B cell (primary cell): ENCODE measurements around the gene SP9. TPM values are rescaled to one million over a fixed set of nuclear protein-coding genes. Genes with fewer than 3 reads are reported as not detected.

ENCODE experiments used
- ATAC-seq: fragments of 200-7000 bp; cut with Tn5 transposase; one replicate; pipeline ENCODE4 v1.10.0; 2021; ENCODE audit warnings: low read depth, mild to moderate bottlenecking, moderate number of reproducible peaks, moderate library complexity
- CTCF ChIA-PET: fragments of 350-600 bp; sonication (Branson Sonifier 250); formaldehyde crosslinking; loops from one replicate; lab custom pipeline; 2021; ENCODE audit warnings: antibody characterized with exemption, inconsistent platforms; lab: Charles Lee
- POLR2A ChIA-PET: fragments of 350-600 bp; sonication (Branson Sonifier 250); formaldehyde crosslinking; loops from one replicate; lab custom pipeline; 2021; ENCODE audit warnings: antibody characterized with exemption; lab: Charles Lee
- DNase-seq: peaks from one replicate; pipeline ENCODE4 v3.0.0; 2013
- H2AFZ ChIP-seq: 2 replicates; pipeline ENCODE4 v1.6.1; 2012; ENCODE audit warnings: mild to moderate bottlenecking, low read depth, low read length; ENCODE audit not compliant: insufficient read depth, poor library complexity, severe bottlenecking
- H3K27ac ChIP-seq, 2 donors: 1 replicate in 1 of 2; 2 replicates in 1 of 2; pipeline ENCODE4 v1.5.1; 2012 to 2013; ENCODE audit warnings: low read length in 2 of 2, mild to moderate bottlenecking in 2 of 2, moderate library complexity in 1 of 2
- H3K27me3 ChIP-seq, 4 experiments: fragments of 200-600 bp in 1 of 4; sonication (generic) in 1 of 4; replicated peaks in 1 of 4; 1 replicate in 2 of 4; 2 replicates in 2 of 4; pipeline versions ENCODE4 v1.6.1 to v1.7.0; 2013 to 2016; ENCODE audit warnings: low read length in 3 of 4, mild to moderate bottlenecking in 2 of 4, mixed read lengths in 1 of 4, moderate library complexity in 1 of 4; ENCODE audit not compliant: insufficient read depth in 4 of 4, control insufficient read depth in 3 of 4; ENCODE audit errors: control extremely low read depth in 1 of 4
- H3K36me3 ChIP-seq, 2 experiments: replicated peaks in 1 of 2; 1 replicate in 1 of 2; 2 replicates in 1 of 2; pipeline versions ENCODE4 v1.6.1 to v1.7.1; 2013; ENCODE audit warnings: low read length in 1 of 2; ENCODE audit not compliant: insufficient read depth in 2 of 2, control insufficient read depth in 1 of 2; ENCODE audit errors: control extremely low read depth in 1 of 2, extremely low read depth in 1 of 2
- H3K4me1 ChIP-seq, 2 donors: fragments of 200-600 bp in 1 of 2; sonication (generic) in 1 of 2; 1 replicate in 1 of 2; 2 replicates in 1 of 2; pipeline versions ENCODE4 v1.5.1 to v1.6.1; 2013 to 2017; ENCODE audit warnings: low read length in 2 of 2; ENCODE audit not compliant: control insufficient read depth in 2 of 2, insufficient read depth in 2 of 2
- H3K4me2 ChIP-seq: replicated peaks from 2 replicates; pipeline ENCODE3; 2012; ENCODE audit warnings: mild to moderate bottlenecking, low read depth, low read length; ENCODE audit not compliant: poor library complexity, severe bottlenecking
- H3K4me3 ChIP-seq, 5 experiments: fragments of 200-600 bp in 1 of 5; sonication (generic) in 1 of 5; 1 replicate in 3 of 5; 2 replicates in 2 of 5; pipeline versions ENCODE4 v1.5.1 to v1.7.0; 2011 to 2016; ENCODE audit warnings: low read length in 4 of 5, mild to moderate bottlenecking in 4 of 5, low read depth in 2 of 5, control low read depth in 1 of 5, moderate library complexity in 1 of 5; ENCODE audit not compliant: insufficient read depth in 1 of 5; ENCODE audit errors: control extremely low read depth in 1 of 5, extremely low read depth in 1 of 5
- H3K79me2 ChIP-seq: fragments of 200-600 bp; sonication (generic); one replicate; pipeline ENCODE4 v1.6.0; 2016; ENCODE audit warnings: low read length; ENCODE audit not compliant: control insufficient read depth, insufficient read depth
- H3K9ac ChIP-seq: fragments of 200-600 bp; sonication (generic); 2 replicates; pipeline ENCODE4 v1.6.1; 2017; ENCODE audit warnings: mild to moderate bottlenecking, low read length, moderate library complexity
- H3K9me3 ChIP-seq, 3 donors: one replicate each; pipeline versions ENCODE4 v1.6.1 to v1.7.1; 2013; ENCODE audit warnings: low read length in 2 of 3; ENCODE audit not compliant: control insufficient read depth in 2 of 3, insufficient read depth in 1 of 3; ENCODE audit errors: control extremely low read depth in 1 of 3
- H4K20me1 ChIP-seq: 2 replicates; pipeline ENCODE4 v1.6.0; 2012; ENCODE audit warnings: mild to moderate bottlenecking, low read length; ENCODE audit not compliant: insufficient read depth, control insufficient read depth, poor library complexity, severe bottlenecking
- H3K27ac Mint-ChIP-seq: one replicate; pipeline ENCODE4 v1.8.0; 2021; ENCODE audit warnings: mixed read lengths
- H3K27me3 Mint-ChIP-seq: one replicate; pipeline ENCODE4 v1.8.0; 2021; ENCODE audit warnings: mixed read lengths
- H3K4me1 Mint-ChIP-seq: one replicate; pipeline ENCODE4 v1.8.0; 2021; ENCODE audit warnings: mixed read lengths
- H3K4me3 Mint-ChIP-seq: one replicate; pipeline ENCODE4 v1.8.0; 2021; ENCODE audit warnings: mixed read lengths
- H3K9me3 Mint-ChIP-seq: one replicate; pipeline ENCODE4 v1.8.0; 2022; ENCODE audit warnings: mixed read lengths; ENCODE audit not compliant: insufficient read depth
- EZH2 ChIP-seq: IDR thresholded peaks from 2 replicates; pipeline ENCODE4 v1.6.1; 2012; ENCODE audit warnings: borderline replicate concordance, low read depth, mild to moderate bottlenecking, moderate library complexity, low read length; ENCODE audit not compliant: insufficient read depth, poor library complexity, severe bottlenecking
- WGBS: methylation state at CpG from one replicate; pipeline ENCODE4 v1.1.5; 2013; ENCODE audit warnings: missing lambda C conversion rate; ENCODE audit not compliant: insufficient coverage; 5-methylcytosine and 5-hydroxymethylcytosine counted together
- intact Hi-C: fragments of 100-400 bp; cut with micrococcal nuclease; formaldehyde crosslinking; loops from one replicate; pipeline ENCODE4 v1.10.0; 2022
- polyA plus RNA-seq: library from polyadenylated mRNA; depleted of rRNA; stranded (reverse); fragments of >200 nt; gene quantifications from 2 replicates; pipeline ENCODE4 v1.2.3, GENCODE V29; 2012
- total RNA-seq, 2 donors: library from RNA; stranded (reverse); fragments of 120-200 nt in 1 of 2; gene quantifications; 1 replicate in 1 of 2; 2 replicates in 1 of 2; pipeline versions ENCODE4 v1.2.3 to v1.2.4, GENCODE V29; 2013 to 2022
- TF ChIP-seq, protein P1 (sequence below): fragments of 200-600 bp; IDR thresholded peaks from one replicate; pipeline ENCODE4 v1.8.0; 2022; ENCODE audit warnings: antibody characterized with exemption, mild to moderate bottlenecking

The SP9 gene
- total and polyA plus RNA-seq, 2 donors (not counting 1 experiment from before 2014, with no cell fraction given), result not detected

DNA sequence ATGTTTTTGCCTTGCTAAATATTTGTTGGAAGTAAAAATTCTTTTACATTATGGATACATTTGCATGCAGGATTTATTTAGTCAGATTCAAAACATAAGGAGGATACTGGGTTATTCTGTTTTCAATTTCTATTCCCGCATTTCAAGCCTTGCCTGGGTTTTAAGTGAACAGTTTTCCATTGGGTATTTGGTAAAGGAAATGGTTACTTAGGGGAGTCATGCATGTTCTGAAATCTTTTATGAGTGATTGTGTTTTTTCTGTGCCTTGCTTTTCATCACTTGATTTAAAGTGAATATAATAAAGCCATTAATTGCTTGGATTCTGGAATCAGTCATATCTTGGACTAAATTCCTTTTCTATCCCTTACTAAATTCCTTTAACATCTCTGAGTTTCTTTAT, 12.0 kb upstream of the SP9 start:
- no peak overlapping the region for H2AFZ ChIP-seq
- ChIA-PET CTCF (no interaction called here), POLR2A (no interaction called here)
- H3K27ac ChIP-seq, result no peak overlapping the region
- H3K79me2 ChIP-seq, result no peaks in the 10 kb centered on the region
- Mint-ChIP-seq H3K4me1 (peaks cover 20% of the 10 kb centered on the region), H3K4me3 (no peak overlapping the region), H3K9me3 (no peaks in the 10 kb centered on the region), H3K27me3 (peaks cover 52% of the 10 kb centered on the region), H3K27ac (no peak overlapping the region)
- no peaks in the 10 kb centered on the region for H4K20me1 ChIP-seq
- H3K9ac ChIP-seq, result no peak overlapping the region
- peaks cover 19 to 21% of the 10 kb centered on the region in 2 donors for H3K4me1 ChIP-seq
- H3K4me2 ChIP-seq, result no peak overlapping the region
- ATAC-seq (no peak), DNase-seq (no peak)
- intact Hi-C loops, result no loop called here
- WGBS, result no CpG with 5 or more reads among the region's 1 CpG
- no peak for TF ChIP-seq EZH2
- TF ChIP-seq, protein P1, sequence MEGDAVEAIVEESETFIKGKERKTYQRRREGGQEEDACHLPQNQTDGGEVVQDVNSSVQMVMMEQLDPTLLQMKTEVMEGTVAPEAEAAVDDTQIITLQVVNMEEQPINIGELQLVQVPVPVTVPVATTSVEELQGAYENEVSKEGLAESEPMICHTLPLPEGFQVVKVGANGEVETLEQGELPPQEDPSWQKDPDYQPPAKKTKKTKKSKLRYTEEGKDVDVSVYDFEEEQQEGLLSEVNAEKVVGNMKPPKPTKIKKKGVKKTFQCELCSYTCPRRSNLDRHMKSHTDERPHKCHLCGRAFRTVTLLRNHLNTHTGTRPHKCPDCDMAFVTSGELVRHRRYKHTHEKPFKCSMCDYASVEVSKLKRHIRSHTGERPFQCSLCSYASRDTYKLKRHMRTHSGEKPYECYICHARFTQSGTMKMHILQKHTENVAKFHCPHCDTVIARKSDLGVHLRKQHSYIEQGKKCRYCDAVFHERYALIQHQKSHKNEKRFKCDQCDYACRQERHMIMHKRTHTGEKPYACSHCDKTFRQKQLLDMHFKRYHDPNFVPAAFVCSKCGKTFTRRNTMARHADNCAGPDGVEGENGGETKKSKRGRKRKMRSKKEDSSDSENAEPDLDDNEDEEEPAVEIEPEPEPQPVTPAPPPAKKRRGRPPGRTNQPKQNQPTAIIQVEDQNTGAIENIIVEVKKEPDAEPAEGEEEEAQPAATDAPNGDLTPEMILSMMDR, result no peak
- H3K9me3 ChIP-seq, result peaks cover 0 to 19% (median 0%) of the 10 kb centered on the region in 3 donors
- peaks cover 0 to 30% (median 22%) of the 10 kb centered on the region in 4 experiments for H3K27me3 ChIP-seq
- H3K36me3 ChIP-seq, result no peaks in the 10 kb centered on the region
- no peak overlapping the region for H3K4me3 ChIP-seq

DNA sequence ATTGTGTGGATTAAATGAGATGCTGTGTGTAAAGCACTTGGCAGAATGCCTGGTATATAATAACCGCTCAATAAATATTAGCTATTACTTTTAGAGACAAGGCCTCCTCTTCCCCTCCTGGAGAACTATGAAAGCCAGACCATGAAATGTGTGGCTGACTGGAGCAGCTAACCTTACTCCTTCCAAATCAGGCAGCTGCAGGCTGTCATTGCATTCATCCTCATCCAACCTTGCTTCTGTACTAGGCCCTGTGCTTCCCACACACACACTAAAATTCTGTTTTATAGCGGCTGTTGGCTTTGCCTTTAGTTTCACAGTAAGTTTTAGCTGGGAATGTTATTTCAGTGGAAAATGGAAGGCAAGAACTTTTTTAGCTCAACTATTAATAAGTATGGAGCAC, 10.2 kb upstream of the SP9 start:
- Histone ChIP-seq H3K4me3 (no peak overlapping the region), H3K4me1 (peaks cover 33 to 36% of the 10 kb centered on the region in 2 donors), H3K27me3 (peaks cover 3 to 47% (median 35%) of the 10 kb centered on the region in 4 experiments), H3K79me2 (no peaks in the 10 kb centered on the region), H2AFZ (no peak overlapping the region), H3K9ac (no peak overlapping the region), H4K20me1 (no peaks in the 10 kb centered on the region), H3K4me2 (no peak overlapping the region), H3K36me3 (no peaks in the 10 kb centered on the region), H3K27ac (no peak overlapping the region), H3K9me3 (peaks cover 0 to 33% (median 0%) of the 10 kb centered on the region in 3 donors)
- Mint-ChIP-seq H3K4me1 (peaks cover 32% of the 10 kb centered on the region), H3K4me3 (no peak overlapping the region), H3K27me3 (peaks cover 60% of the 10 kb centered on the region), H3K27ac (peak overlapping the region; percentile 47), H3K9me3 (no peaks in the 10 kb centered on the region)
- CTCF ChIA-PET, result interaction anchor here (0.8 to 3.3 kb wide), 6 partner anchors 12 to 1297 kb away, joined by 3 to 19 read pairs (median 4); no protein-coding TSS in a partner anchor
- POLR2A ChIA-PET, result no interaction called here
- DNase-seq, result no peak
- ATAC-seq, result no peak
- intact Hi-C loops, result no loop called here
- no peak for TF ChIP-seq EZH2
- TF ChIP-seq, protein P1, result no peak
- WGBS, result no CpG with 5 or more reads among the region's 2 CpGs
